ENCODE results near the gene CBX6. TPM values are rescaled to one million over a fixed set of nuclear protein-coding genes. Genes with fewer than 3 reads are reported as not detected.
"Not testable (repeated sequence)": the region's sequence is repeated elsewhere in the genome, so short reads cannot be mapped to it uniquely, and the experiment has no call there.

Gene CBX6
- total and polyA plus RNA-seq, 2 experiments from 2014 or later: 51.9 to 52.1 TPM

DNA sequence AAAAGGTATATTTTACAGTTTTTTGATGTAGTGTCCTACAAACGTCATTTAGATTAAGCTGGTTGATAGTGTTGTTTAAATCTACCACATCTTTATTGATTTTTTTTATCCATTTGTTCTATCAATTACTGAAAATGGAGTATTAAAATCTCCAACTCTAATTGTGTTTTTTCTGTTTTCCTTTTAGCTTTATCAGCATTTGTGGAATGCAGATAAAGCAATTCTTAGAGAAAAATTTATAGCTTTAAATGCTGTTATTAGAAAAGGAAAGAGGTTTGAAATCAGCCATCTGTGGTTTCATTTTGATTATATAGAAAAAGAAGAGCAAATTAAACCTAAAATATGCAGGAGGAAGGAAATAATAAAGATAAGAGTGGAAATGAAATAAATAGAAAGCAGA, 39.4 kb upstream of the CBX6 start:
- peaks cover 39% of the 10 kb centered on the region for H3K27me3 ChIP-seq (replicated peaks; ENCODE audit: insufficient read depth)
- H3F3A ChIP-seq (ENCODE audit: insufficient read depth): no peaks in the 10 kb centered on the region
- 11 to 20% methylated on average over 1 of the region's 1 CpG for WGBS, 2 experiments (ENCODE audit: low coverage in 1 of 2, low lambda C conversion rate in 2 of 2, missing lambda C conversion rate in 2 of 2)
- H3K9me2 ChIP-seq (ENCODE audit: insufficient read depth): no peaks in the 10 kb centered on the region
- no peaks in the 10 kb centered on the region for H3K79me2 ChIP-seq (ENCODE audit: insufficient read depth)
- H3K4me2 ChIP-seq (ENCODE audit: unreplicated experiment): no peak overlapping the region
- no peak for TF ChIP-seq EZH2phosphoT487 (IDR thresholded peaks at IDR 0.05; ENCODE audit: insufficient read depth, low read depth)
- TF ChIP-seq EZH2 (IDR thresholded peaks at IDR 0.05; ENCODE audit: insufficient read depth, poor library complexity, severe bottlenecking): no peak
- no peak for DNase-seq
- H3K9ac ChIP-seq: no peak overlapping the region
- H3K4me3 ChIP-seq: no peak overlapping the region
- H4K20me1 ChIP-seq (ENCODE audit: insufficient read depth): no peaks in the 10 kb centered on the region
- no peaks in the 10 kb centered on the region for H3K9me3 ChIP-seq (ENCODE audit: low read depth)
- no peaks in the 10 kb centered on the region for H3K36me3 ChIP-seq (ENCODE audit: low read depth)
- H2AFZ ChIP-seq: no peak overlapping the region
- in situ Hi-C loops (cut with MboI): no loop called here
- no peaks in the 10 kb centered on the region for H3K4me1 ChIP-seq (ENCODE audit: insufficient read depth)
- H3K27ac ChIP-seq: no peak overlapping the region

DNA sequence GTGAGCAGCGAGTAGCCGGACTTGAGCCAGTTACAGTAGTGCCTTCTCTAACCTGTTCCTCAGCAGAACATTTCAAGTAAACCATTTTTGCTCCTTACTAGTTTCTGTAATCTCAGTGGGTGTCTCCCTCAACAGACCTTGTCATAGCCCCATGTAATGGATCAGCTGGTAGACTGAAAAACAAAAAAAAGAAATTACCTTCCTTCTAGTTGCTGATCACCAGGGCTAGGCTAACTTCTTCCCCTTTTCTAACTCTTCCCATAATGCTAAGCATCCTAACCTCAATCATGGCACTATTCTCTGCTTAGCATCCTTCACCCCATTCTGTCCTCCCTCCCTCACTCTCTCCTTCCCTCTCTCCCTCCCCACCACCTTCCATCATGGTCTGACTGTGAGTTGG, 35.8 kb upstream of the CBX6 start:
- no peak for TF ChIP-seq EZH2 (IDR thresholded peaks at IDR 0.05; ENCODE audit: insufficient read depth, poor library complexity, severe bottlenecking)
- no peak for TF ChIP-seq EZH2phosphoT487 (IDR thresholded peaks at IDR 0.05; ENCODE audit: insufficient read depth, low read depth)
- H2AFZ ChIP-seq: no peak overlapping the region
- no peak overlapping the region for H3K4me2 ChIP-seq (ENCODE audit: unreplicated experiment)
- no peaks in the 10 kb centered on the region for H3F3A ChIP-seq (ENCODE audit: insufficient read depth)
- DNase-seq: no peak
- no peaks in the 10 kb centered on the region for H3K36me3 ChIP-seq (ENCODE audit: low read depth)
- H3K9me2 ChIP-seq (ENCODE audit: insufficient read depth): no peaks in the 10 kb centered on the region
- no peak overlapping the region for H3K4me3 ChIP-seq
- H3K27ac ChIP-seq: no peak overlapping the region
- H3K4me1 ChIP-seq (ENCODE audit: insufficient read depth): no peaks in the 10 kb centered on the region
- H3K9me3 ChIP-seq (ENCODE audit: low read depth): no peaks in the 10 kb centered on the region
- no peaks in the 10 kb centered on the region for H4K20me1 ChIP-seq (ENCODE audit: insufficient read depth)
- in situ Hi-C loops (cut with MboI): no loop called here
- H3K9ac ChIP-seq: no peak overlapping the region
- H3K27me3 ChIP-seq (replicated peaks; ENCODE audit: insufficient read depth): peaks cover 25% of the 10 kb centered on the region; the same call in 1 of the 2 replicates
- H3K79me2 ChIP-seq (ENCODE audit: insufficient read depth): no peaks in the 10 kb centered on the region
- WGBS, 2 experiments (ENCODE audit: low coverage in 1 of 2, low lambda C conversion rate in 2 of 2, missing lambda C conversion rate in 2 of 2): 83 to 89% methylated on average over 2 of the region's 2 CpGs

DNA sequence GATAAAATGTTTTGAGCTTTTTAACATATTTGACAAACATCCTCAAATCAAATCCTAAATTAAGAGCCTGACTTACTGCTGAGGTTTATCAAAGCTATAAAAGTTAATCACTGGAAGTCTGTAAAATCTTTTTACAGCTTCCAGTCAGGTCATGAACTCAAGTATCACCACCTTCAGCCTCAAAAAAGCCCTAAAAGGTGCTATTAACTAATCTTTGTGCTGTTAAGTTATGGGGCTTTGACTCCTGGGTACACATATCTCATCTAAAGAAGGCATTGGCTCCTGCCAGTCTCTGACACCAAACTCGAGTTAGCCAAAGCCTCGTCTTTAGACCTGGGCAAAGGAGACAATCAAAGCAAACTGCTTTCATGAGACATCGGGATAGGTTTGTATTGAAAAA, 34.0 kb upstream of the CBX6 start:
- Histone ChIP-seq H3K9me3 (ENCODE audit: low read depth) (no peaks in the 10 kb centered on the region), H3K9me2 (ENCODE audit: insufficient read depth) (no peaks in the 10 kb centered on the region), H3K36me3 (ENCODE audit: low read depth) (no peaks in the 10 kb centered on the region), H4K20me1 (ENCODE audit: insufficient read depth) (no peaks in the 10 kb centered on the region), H2AFZ (no peak overlapping the region), H3K27me3 (replicated peaks; ENCODE audit: insufficient read depth) (peaks cover 36% of the 10 kb centered on the region), H3K4me1 (ENCODE audit: insufficient read depth) (no peaks in the 10 kb centered on the region), H3K4me2 (ENCODE audit: unreplicated experiment) (no peak overlapping the region), H3F3A (ENCODE audit: insufficient read depth) (no peaks in the 10 kb centered on the region), H3K79me2 (ENCODE audit: insufficient read depth) (no peaks in the 10 kb centered on the region), H3K27ac (no peak overlapping the region), H3K9ac (no peak overlapping the region), H3K4me3 (no peak overlapping the region)
- no peak for TF ChIP-seq EZH2 (IDR thresholded peaks at IDR 0.05; ENCODE audit: insufficient read depth, poor library complexity, severe bottlenecking)
- TF ChIP-seq EZH2phosphoT487 (IDR thresholded peaks at IDR 0.05; ENCODE audit: insufficient read depth, low read depth): no peak
- 25 to 31% methylated on average over 3 of the region's 3 CpGs for WGBS, 2 experiments (ENCODE audit: low coverage in 1 of 2, low lambda C conversion rate in 2 of 2, missing lambda C conversion rate in 2 of 2)
- DNase-seq: no peak
- in situ Hi-C loops (cut with MboI): no loop called here

DNA sequence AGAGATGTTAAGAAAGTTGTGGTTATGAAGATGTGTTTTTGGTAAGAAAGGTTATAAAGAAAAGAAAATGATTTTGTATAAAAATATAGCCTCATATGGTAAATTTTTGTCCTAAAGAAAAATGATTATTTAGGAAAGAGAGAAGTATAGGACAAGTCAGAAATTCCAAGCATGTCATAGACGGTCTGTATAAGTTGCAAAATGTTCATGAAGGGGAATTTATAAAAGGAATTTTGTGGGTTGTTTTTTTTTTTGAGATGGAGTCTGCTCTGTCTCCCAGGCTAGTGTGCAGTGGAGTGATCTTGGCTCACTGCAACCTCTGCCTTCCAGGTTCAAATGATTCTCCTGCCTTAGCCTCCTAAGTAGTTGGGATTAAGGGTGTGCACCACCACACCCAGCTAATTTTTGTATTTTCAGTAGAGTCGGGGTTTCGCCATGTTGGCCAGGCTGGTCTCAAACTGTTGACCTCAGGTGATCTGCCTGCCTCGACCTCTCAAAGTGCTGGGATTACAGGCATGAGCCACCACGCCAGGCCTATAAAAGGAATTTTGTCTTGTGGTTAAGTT, 32.1 kb upstream of the CBX6 start:
- DNase-seq; H3K4me3 ChIP-seq; H3K9me3 ChIP-seq (ENCODE audit: low read depth); H3K9ac ChIP-seq; H4K20me1 ChIP-seq (ENCODE audit: insufficient read depth); H3F3A ChIP-seq (ENCODE audit: insufficient read depth); H3K27ac ChIP-seq; H3K4me2 ChIP-seq (ENCODE audit: unreplicated experiment); H2AFZ ChIP-seq; H3K9me2 ChIP-seq (ENCODE audit: insufficient read depth); H3K36me3 ChIP-seq (ENCODE audit: low read depth); in situ Hi-C loops (cut with MboI); H3K79me2 ChIP-seq (ENCODE audit: insufficient read depth); H3K4me1 ChIP-seq (ENCODE audit: insufficient read depth): not testable (repeated sequence)
- peaks cover 42% of the 10 kb centered on the region for H3K27me3 ChIP-seq (replicated peaks; ENCODE audit: insufficient read depth)
- WGBS, 2 experiments (ENCODE audit: low coverage in 1 of 2, low lambda C conversion rate in 2 of 2, missing lambda C conversion rate in 2 of 2): 14 to 23% methylated on average over 5 of the region's 5 CpGs

DNA sequence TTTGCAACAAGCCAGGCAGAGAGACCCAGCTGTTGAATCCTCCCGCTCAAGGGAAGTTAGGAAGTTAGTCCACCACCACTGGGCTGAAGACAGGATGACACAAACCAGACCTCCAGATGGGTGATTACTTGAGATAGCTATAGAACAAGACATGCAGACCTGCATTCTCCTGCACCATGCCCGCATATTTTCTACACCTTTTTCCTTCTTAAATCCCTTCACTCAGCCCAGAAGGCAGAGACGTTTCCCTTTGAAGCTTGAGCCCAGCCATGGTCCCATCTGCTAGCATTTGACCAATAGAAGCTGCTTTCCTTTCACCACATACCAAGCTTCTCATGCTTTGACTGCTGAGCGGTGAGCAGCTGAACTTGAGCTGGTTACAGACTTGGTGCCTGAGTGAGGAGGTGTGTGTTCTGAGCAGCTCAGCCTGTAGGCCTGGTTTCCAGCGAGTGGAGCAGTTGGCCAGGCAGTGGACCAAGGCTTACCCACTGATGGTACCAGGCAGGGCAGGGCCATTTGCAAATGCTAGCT, 29.2 kb upstream of the CBX6 start:
- H3K4me3 ChIP-seq: no peak overlapping the region
- TF ChIP-seq EZH2phosphoT487 (IDR thresholded peaks at IDR 0.05; ENCODE audit: insufficient read depth, low read depth): no peak
- TF ChIP-seq EZH2 (IDR thresholded peaks at IDR 0.05; ENCODE audit: insufficient read depth, poor library complexity, severe bottlenecking): no peak
- H3K27ac ChIP-seq: no peak overlapping the region
- H4K20me1 ChIP-seq (ENCODE audit: insufficient read depth): no peaks in the 10 kb centered on the region
- no peaks in the 10 kb centered on the region for H3K9me2 ChIP-seq (ENCODE audit: insufficient read depth)
- H3K9me3 ChIP-seq (ENCODE audit: low read depth): no peaks in the 10 kb centered on the region
- no peak overlapping the region for H3K4me2 ChIP-seq (ENCODE audit: unreplicated experiment)
- no peak for DNase-seq
- in situ Hi-C loops (cut with MboI): no loop called here
- peaks cover 48% of the 10 kb centered on the region for H3K27me3 ChIP-seq (replicated peaks; ENCODE audit: insufficient read depth)
- H3K9ac ChIP-seq: no peak overlapping the region
- no peaks in the 10 kb centered on the region for H3K79me2 ChIP-seq (ENCODE audit: insufficient read depth)
- no peaks in the 10 kb centered on the region for H3K36me3 ChIP-seq (ENCODE audit: low read depth)
- WGBS, 2 experiments (ENCODE audit: low coverage in 1 of 2, low lambda C conversion rate in 2 of 2, missing lambda C conversion rate in 2 of 2): 41 to 56% methylated on average over 5 of the region's 5 CpGs
- H3F3A ChIP-seq (ENCODE audit: insufficient read depth): no peaks in the 10 kb centered on the region
- no peaks in the 10 kb centered on the region for H3K4me1 ChIP-seq (ENCODE audit: insufficient read depth)
- H2AFZ ChIP-seq: no peak overlapping the region
